ENCODE data around the gene FAM193A.
"Not testable (repeated sequence)": the region's sequence is repeated elsewhere in the genome, so short reads cannot be mapped to it uniquely, and the experiment has no call there.

FAM193A gene

GRCh38 chr4:2545321-2546013, 9.0 kb downstream of the FAM193A start:
- Histone ChIP-seq H2AFZ (ENCODE audit: low read length) (no peak overlapping the region), H3F3A (ENCODE audit: insufficient read depth, low read length) (no peaks in the 10 kb centered on the region), H3K9me3 (ENCODE audit: low read length) (no peaks in the 10 kb centered on the region), H4K20me1 (ENCODE audit: insufficient read depth, low read length) (no peaks in the 10 kb centered on the region), H3K36me3 (ENCODE audit: insufficient read depth, low read length) (no peaks in the 10 kb centered on the region), H3K9me2 (ENCODE audit: low read depth, low read length) (no peaks in the 10 kb centered on the region), H3K27me3 (ENCODE audit: insufficient read depth, low read length) (no peaks in the 10 kb centered on the region), H3K4me1 (ENCODE audit: insufficient read depth, low read length, severe bottlenecking) (no peaks in the 10 kb centered on the region), H3K27ac (ENCODE audit: low read depth, low read length, poor library complexity, severe bottlenecking) (no peak overlapping the region), H3K4me3 (ENCODE audit: low read depth, low read length, poor library complexity, severe bottlenecking) (no peak overlapping the region), H3K9ac (ENCODE audit: low read length) (no peak overlapping the region), H3K4me2 (ENCODE audit: low read length) (no peak overlapping the region), H3K79me2 (ENCODE audit: insufficient read depth, low read length) (peaks cover 59% of the 10 kb centered on the region)
- no peak for TF ChIP-seq EZH2 (IDR thresholded peaks at IDR 0.05; ENCODE audit: borderline replicate concordance, low read length)
- no peak for TF ChIP-seq CTCF (IDR thresholded peaks at IDR 0.05; ENCODE audit: low read length)

- Histone ChIP-seq H3K4me2 (ENCODE audit: low read length) (no peak overlapping the region), H4K20me1 (ENCODE audit: insufficient read depth, low read length) (no peaks in the 10 kb centered on the region), H3K27ac (ENCODE audit: low read depth, low read length, poor library complexity, severe bottlenecking) (no peak overlapping the region), H3K9me3 (ENCODE audit: low read length) (no peaks in the 10 kb centered on the region), H3K36me3 (ENCODE audit: insufficient read depth, low read length) (no peaks in the 10 kb centered on the region), H3K4me3 (ENCODE audit: low read depth, low read length, poor library complexity, severe bottlenecking) (no peak overlapping the region), H3F3A (ENCODE audit: insufficient read depth, low read length) (no peaks in the 10 kb centered on the region), H3K27me3 (ENCODE audit: insufficient read depth, low read length) (no peaks in the 10 kb centered on the region), H2AFZ (ENCODE audit: low read length) (no peak overlapping the region), H3K9me2 (ENCODE audit: low read depth, low read length) (no peaks in the 10 kb centered on the region), H3K9ac (ENCODE audit: low read length) (no peak overlapping the region), H3K79me2 (ENCODE audit: insufficient read depth, low read length) (peaks cover 63% of the 10 kb centered on the region), H3K4me1 (ENCODE audit: insufficient read depth, low read length, severe bottlenecking) (no peaks in the 10 kb centered on the region)
- TF ChIP-seq EZH2 (IDR thresholded peaks at IDR 0.05; ENCODE audit: borderline replicate concordance, low read length) (no peak), CTCF (IDR thresholded peaks at IDR 0.05; ENCODE audit: low read length) (no peak)
Measured at GRCh38 chr4:2546286-2546823, 9.9 kb downstream of the FAM193A start.

- H3K9ac ChIP-seq (ENCODE audit: low read length); H3K4me1 ChIP-seq (ENCODE audit: insufficient read depth, low read length, severe bottlenecking); H3K4me2 ChIP-seq (ENCODE audit: low read length); H4K20me1 ChIP-seq (ENCODE audit: insufficient read depth, low read length); H3K27me3 ChIP-seq (ENCODE audit: insufficient read depth, low read length); H3F3A ChIP-seq (ENCODE audit: insufficient read depth, low read length); H3K9me2 ChIP-seq (ENCODE audit: low read depth, low read length); H3K4me3 ChIP-seq (ENCODE audit: low read depth, low read length, poor library complexity, severe bottlenecking); H3K36me3 ChIP-seq (ENCODE audit: insufficient read depth, low read length); H3K9me3 ChIP-seq (ENCODE audit: low read length); H3K27ac ChIP-seq (ENCODE audit: low read depth, low read length, poor library complexity, severe bottlenecking); H2AFZ ChIP-seq (ENCODE audit: low read length): not testable (repeated sequence)
- peaks cover 60% of the 10 kb centered on the region for H3K79me2 ChIP-seq (ENCODE audit: insufficient read depth, low read length)
Measured at GRCh38 chr4:2546961-2547691, 10.7 kb downstream of the FAM193A start.

Measured in OCI-LY1 (cell line).